Heart right ventricle (tissue), 16 donors: ENCODE measurements around the gene TCF12. TPM values are rescaled to one million over a fixed set of nuclear protein-coding genes. Genes with fewer than 3 reads are reported as not detected.

Experiments used
- ATAC-seq, 8 donors: fragments of 200-7000 bp; cut with Tn5 transposase; one replicate each; pipeline ENCODE4 v1.9.1; 2020; ENCODE audit warnings: mild to moderate bottlenecking in 8 of 8, moderate library complexity in 8 of 8, moderate number of reproducible peaks in 1 of 8
- DNase-seq, 2 donors: peaks; one replicate each; pipeline ENCODE4 v3.0.0-alpha.2; 2020
- H3K27ac ChIP-seq, 10 donors: fragments of 200-600 bp; sonication (generic) in 2 of 10; one replicate each; pipeline versions ENCODE4 v1.5.0 to v1.8.0; 2020 to 2022; ENCODE audit warnings: mild to moderate bottlenecking in 3 of 10
- H3K27me3 ChIP-seq, 7 donors: fragments of 200-600 bp; one replicate each; pipeline ENCODE4 v1.8.0; 2021 to 2022; ENCODE audit warnings: mild to moderate bottlenecking in 2 of 7
- H3K36me3 ChIP-seq, 9 donors: fragments of 200-600 bp; sonication (generic) in 1 of 9; one replicate each; pipeline versions ENCODE4 v1.5.0 to v1.8.0; 2020 to 2022; ENCODE audit warnings: mild to moderate bottlenecking in 2 of 9
- H3K4me1 ChIP-seq, 9 donors: fragments of 200-600 bp; sonication (generic) in 1 of 9; one replicate each; pipeline versions ENCODE4 v1.5.0 to v1.8.0; 2020 to 2022; ENCODE audit warnings: mild to moderate bottlenecking in 4 of 9
- H3K4me3 ChIP-seq, 10 donors: fragments of 200-600 bp; sonication (generic) in 2 of 10; one replicate each; pipeline versions ENCODE4 v1.5.0 to v1.8.0; 2020 to 2022; ENCODE audit warnings: mild to moderate bottlenecking in 7 of 10, moderate library complexity in 2 of 10
- H3K9me3 ChIP-seq, 11 donors: fragments of 200-600 bp in 10 of 11; sonication (generic) in 2 of 11; one replicate each; pipeline versions ENCODE4 v1.5.0 to v1.8.0; 2013 to 2022; ENCODE audit warnings: mild to moderate bottlenecking in 2 of 11, control low read depth in 1 of 11, moderate library complexity in 1 of 11
- CTCF ChIP-seq, 9 donors: fragments of 200-600 bp; sonication (generic) in 2 of 9; IDR thresholded peaks; one replicate each; pipeline versions ENCODE4 v1.5.0 to v1.8.0; 2021 to 2022; ENCODE audit warnings: antibody characterized with exemption in 9 of 9, mild to moderate bottlenecking in 5 of 9, moderate library complexity in 1 of 9
- WGBS, 2 donors: extraction: QIAGEN DNeasy Blood & Tissue Kit; methylation state at CpG; one replicate each; pipeline ENCODE4 v1.1.7; 2013; ENCODE audit warnings: inconsistent platforms in 1 of 2; 5-methylcytosine and 5-hydroxymethylcytosine counted together
- intact Hi-C, 10 donors: fragments of 100-400 bp; cut with DNase I; formaldehyde crosslinking; loops; one replicate each; pipeline versions ENCODE4 v1.11.1 to v1.14.2; 2022
- polyA plus RNA-seq, 2 donors: library from polyadenylated mRNA; stranded (reverse); fragments of 200-250 nt; gene quantifications; one replicate each; pipeline ENCODE4 v1.2.3, GENCODE V29; 2013
- total RNA-seq, 10 donors: library from RNA; stranded (reverse); fragmentation: NEBNext Ultra II Directional in 3 of 10; extraction: Animal tissue kit (Norgen Biotek cat#: 25700) in 3 of 10; gene quantifications; one replicate each; pipeline versions ENCODE4 v1.2.1 to v1.2.4, GENCODE V29; 2021 to 2023
- donor health status: Arrhythmogenic right ventricular cardiomyopathy.
- donor health status: ischemic (EF 13 %, LVEDD 7.1; RV severe dilation, severe dysfunction).
- donor health status: healthy with polysubstance abuse.
- donor health status: DM: no; HTN: yes; CAD: no.
- donor health status: DM: no; HTN: no; CAD: no.
- donor health status: ischemic (EF 25% LVEDD 6.9; RV normal size, moderate dysfunction).
- donor health status: ischemic (EF 25% LVEDD 5.7; RV mildly dilated, moderate dysfunction).
- donor health status: healthy.
- donor health status: DM: yes; HTN: yes; CAD: no.
- donor health status: Ischemic cardiomyopathy.
- donor health status: ischemic (EF 35%, LVEDD 5.7; RV mildly dilated, moderate dysfunction).
- donor health status: nonischemic (EF 11% LVEDD 7.7; RV severe dilation, severe dysfunction).
- donor health status: DM: yes; HTN: yes; CAD: no.
- donor health status: PGD.
- donor health status: ischemic (EF 29% LVEDD 5.4; RV normal size, mild dysfunction).
- donor health status: nonischemic (EF 23%, LVEDD 6.1; RV moderate dilation, normal function).

TCF12 gene
- total and polyA plus RNA-seq, 12 donors: 8.7 to 55.7 (median 38.4) TPM

DNA sequence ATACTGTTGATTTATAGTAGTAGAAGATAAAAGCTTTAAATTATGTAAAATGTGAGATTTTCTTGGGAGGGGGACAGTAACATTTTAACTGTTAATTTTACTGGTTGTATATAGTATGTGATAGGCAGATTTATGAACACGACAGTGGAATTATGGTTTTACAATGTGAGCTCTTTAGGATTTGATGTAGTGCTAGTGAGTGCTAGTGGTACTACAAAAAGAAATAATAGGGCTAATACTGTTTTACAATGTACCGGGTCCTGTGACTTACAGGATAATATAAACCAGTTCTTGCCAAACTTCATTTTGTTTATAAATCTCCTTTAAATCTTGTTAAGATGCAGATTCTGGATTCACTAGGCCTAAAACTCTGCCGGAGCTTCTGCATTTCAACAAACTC, 165.7 kb downstream of the TCF12 start:
- DNase-seq (no peak), ATAC-seq (no peak)
- intact Hi-C loops: no loop called here
- TF ChIP-seq CTCF (IDR thresholded peaks at IDR 0.05): no peak
- H3K4me1 ChIP-seq: peaks cover 0 to 51% (median 36%) of the 10 kb centered on the region in 9 donors
- H3K27me3 ChIP-seq: no peaks in the 10 kb centered on the region
- H3K36me3 ChIP-seq: no peaks in the 10 kb centered on the region
- H3K4me3 ChIP-seq: no peak overlapping the region
- 56 to 63% methylated on average over 3 of the region's 3 CpGs for WGBS, 2 donors
- no peak overlapping the region for H3K27ac ChIP-seq
- H3K9me3 ChIP-seq: no peaks in the 10 kb centered on the region

GRCh38 chr15:57085267-57085666, 166.8 kb downstream of the TCF12 start:
- H3K36me3 ChIP-seq: no peaks in the 10 kb centered on the region
- no peaks in the 10 kb centered on the region for H3K27me3 ChIP-seq
- intact Hi-C loops: no loop called here
- ATAC-seq (no peak), DNase-seq (no peak)
- TF ChIP-seq CTCF (IDR thresholded peaks at IDR 0.05): no peak
- H3K9me3 ChIP-seq: no peaks in the 10 kb centered on the region
- H3K4me3 ChIP-seq: no peak overlapping the region
- peaks cover 0 to 40% (median 28%) of the 10 kb centered on the region in 9 donors for H3K4me1 ChIP-seq
- no peak overlapping the region for H3K27ac ChIP-seq
- WGBS, 2 donors: 57 to 73% methylated on average over 4 of the region's 4 CpGs

- 97 to 99% methylated on average over 4 of the region's 4 CpGs for WGBS, 2 donors
- Histone ChIP-seq H3K9me3 (no peaks in the 10 kb centered on the region), H3K36me3 (peaks cover 0 to 6% (median 0%) of the 10 kb centered on the region in 9 donors), H3K4me3 (no peak overlapping the region), H3K4me1 (peaks cover 0 to 26% (median 13%) of the 10 kb centered on the region in 9 donors), H3K27ac (no peak overlapping the region), H3K27me3 (no peaks in the 10 kb centered on the region)
- no peak for DNase-seq
- no peak for TF ChIP-seq CTCF (IDR thresholded peaks at IDR 0.05)
- ATAC-seq: no peak
- intact Hi-C loops: no loop called here
These were observed 168.5 kb downstream of the TCF12 start for GRCh38 chr15:57086857-57087427.

- TF ChIP-seq CTCF (IDR thresholded peaks at IDR 0.05): no peak
- DNase-seq (no peak), ATAC-seq (no peak)
- Histone ChIP-seq H3K4me3 (no peak overlapping the region), H3K27me3 (no peaks in the 10 kb centered on the region), H3K27ac (no peak overlapping the region), H3K9me3 (no peaks in the 10 kb centered on the region), H3K4me1 (peaks cover 0 to 13% (median 5%) of the 10 kb centered on the region in 9 donors), H3K36me3 (peaks cover 0 to 33% (median 0%) of the 10 kb centered on the region in 9 donors)
- intact Hi-C loops: no loop called here
- 89 to 92% methylated on average over 6 of the region's 6 CpGs for WGBS, 2 donors
These were observed 171.5 kb downstream of the TCF12 start for GRCh38 chr15:57089815-57090495.
